Measurements from ENCODE around the gene ZBTB45. TPM values are rescaled to one million over a fixed set of nuclear protein-coding genes. Genes with fewer than 3 reads are reported as not detected.

The ZBTB45 gene
- total and polyA plus RNA-seq, 9 of the 15 experiments (the other 6 are each of a cell fraction or from before 2014, with no cell fraction given), result 0.08 to 16.1 (median 1.8) TPM

DNA sequence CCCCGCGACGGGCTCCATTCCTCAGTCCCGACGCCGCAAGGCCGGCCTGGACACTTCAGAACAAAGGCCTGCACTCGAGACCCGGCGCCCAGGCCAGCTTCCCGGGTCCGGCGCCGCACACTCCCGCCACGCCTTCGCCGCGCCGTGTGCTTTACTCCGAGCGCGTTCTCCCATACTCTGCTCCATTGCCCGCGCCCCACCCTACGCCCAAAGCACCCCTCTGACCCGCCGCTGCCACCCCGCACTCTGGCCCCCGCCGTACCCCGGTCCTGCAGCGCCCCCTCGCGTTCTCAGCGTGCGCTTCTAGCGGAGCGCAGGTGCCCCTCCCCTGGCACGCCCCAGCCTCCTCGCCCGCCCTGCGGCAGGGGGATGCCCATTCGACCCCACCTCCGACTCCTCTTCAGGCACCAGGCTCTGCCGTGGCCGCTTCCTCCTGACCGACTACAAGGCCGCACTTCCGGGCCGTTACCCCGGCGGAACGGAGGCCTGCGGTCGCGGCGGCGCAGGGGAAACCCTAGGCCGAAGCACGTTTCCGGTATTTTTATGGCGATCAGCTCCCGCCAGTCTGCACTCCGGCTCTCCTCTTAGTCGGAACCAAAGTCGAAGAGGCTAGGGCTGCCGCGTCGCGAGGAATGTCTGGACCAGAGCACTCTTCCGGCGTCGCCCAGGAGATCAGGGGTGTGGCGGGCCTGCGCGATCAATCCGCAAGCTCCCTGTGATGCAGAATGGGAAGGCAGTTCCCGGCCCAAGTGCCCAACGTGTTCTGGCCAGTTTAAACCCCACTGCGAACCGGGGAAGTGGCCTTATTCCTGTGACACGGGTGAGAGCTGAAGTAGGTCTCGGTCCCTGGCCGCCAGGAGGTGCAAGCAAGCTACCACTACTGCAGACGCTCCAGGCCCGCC lies at the start of gene ZBTB45 (continued):
- TF ChIP-seq, protein P1, sequence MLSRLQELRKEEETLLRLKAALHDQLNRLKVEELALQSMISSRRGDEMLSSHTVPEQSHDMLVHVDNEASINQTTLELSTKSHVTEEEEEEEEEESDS (CRISPR knock-in tag; IDR thresholded peaks at IDR 0.05), result no peak
- TF ChIP-seq ELF1 (tag; IDR thresholded peaks at IDR 0.05) (peak; percentile 95), ZBTB26 (CRISPR knock-in tag; IDR thresholded peaks at IDR 0.05) (peak; percentile 68), YBX1 (IDR thresholded peaks at IDR 0.05) (no peak), ZSCAN29 (IDR thresholded peaks at IDR 0.05) (peak; percentile 52; the same call in 1 of the 2 replicates), SMARCC2 (IDR thresholded peaks at IDR 0.05; ENCODE audit: low read depth) (no peak), HNRNPLL (IDR thresholded peaks at IDR 0.05; ENCODE audit: low read depth, low read length, poor library complexity, severe bottlenecking) (peak; percentile 87), ZNF57 (CRISPR knock-in tag; IDR thresholded peaks at IDR 0.05) (no peak), ZNF3 (CRISPR knock-in tag; IDR thresholded peaks at IDR 0.05) (0 out of 2 replicates have a peak, but pooled peaks have one; percentile 42), STAT6 (CRISPR knock-in tag; IDR thresholded peaks at IDR 0.05) (no peak; the same call in 1 of the 2 replicates), CAMTA2 (CRISPR knock-in tag; conservative IDR thresholded peaks at IDR 0.05) (peak; percentile 57; the same call in 1 of the 2 replicates), TEAD4 (IDR thresholded peaks at IDR 0.05; ENCODE audit: low read length) (peak; percentile 84), TEAD4 (CRISPR knock-in tag; IDR thresholded peaks at IDR 0.05; ENCODE audit: borderline replicate concordance) (peak; percentile 80), RBBP5 (IDR thresholded peaks at IDR 0.05; ENCODE audit: borderline replicate concordance, insufficient read depth, low read length, poor library complexity, severe bottlenecking) (peak; percentile 65), ZKSCAN8 (CRISPR knock-in tag; IDR thresholded peaks at IDR 0.05) (no peak), ESRRB (CRISPR knock-in tag; IDR thresholded peaks at IDR 0.05; ENCODE audit: borderline replicate concordance) (no peak), GABPB1 (CRISPR knock-in tag; IDR thresholded peaks at IDR 0.05) (peak; percentile 100), ZNF740 (CRISPR knock-in tag; IDR thresholded peaks at IDR 0.05) (peak; percentile 88), ZNF740 (tag; IDR thresholded peaks at IDR 0.05) (0 out of 4 replicates have a peak, but pooled peaks of 1 of the 2 experiments have one; percentile 39)

All from K562 (cell line).